GM06990 (cell line): Measurements from ENCODE around the gene MAP3K8.

Experiments
- DNase-seq: peaks from one replicate; pipeline ENCODE4 v3.0.0-alpha.2; 2011; ENCODE audit not compliant: insufficient read length; ENCODE audit errors: extremely low read depth
- H3K27me3 ChIP-seq: replicated peaks from 2 replicates; pipeline ENCODE4 v1.6.0; 2011; ENCODE audit warnings: low read length; ENCODE audit not compliant: control insufficient read depth, insufficient read depth
- H3K36me3 ChIP-seq: 2 replicates; pipeline ENCODE4 v1.5.1; 2011; ENCODE audit warnings: low read length; ENCODE audit not compliant: control insufficient read depth, insufficient read depth
- H3K4me3 ChIP-seq: replicated peaks from 2 replicates; pipeline ENCODE4 v1.5.1; 2011; ENCODE audit warnings: low read depth, mild to moderate bottlenecking, control low read depth, low read length
- CTCF ChIP-seq: IDR thresholded peaks from 2 replicates; pipeline ENCODE4 v1.5.1; 2011; ENCODE audit warnings: low read length, control low read depth, mild to moderate bottlenecking, inconsistent platforms; ENCODE audit not compliant: insufficient read depth, poor library complexity, severe bottlenecking

MAP3K8 gene

GRCh38 chr10:30436671-30437030 lies 2.7 kb downstream of the MAP3K8 start:
- DNase-seq, result no peak
- Histone ChIP-seq H3K4me3 (peak overlapping the region; percentile 90), H3K27me3 (no peaks in the 10 kb centered on the region), H3K36me3 (peaks cover 12% of the 10 kb centered on the region)
- TF ChIP-seq CTCF, result no peak

- TF ChIP-seq CTCF, result no peak
- DNase-seq, result no peak
Observed at GRCh38 chr10:30437031-30437841, 3.3 kb downstream of the MAP3K8 start.

GRCh38 chr10:30438021-30438850 lies 4.3 kb downstream of the MAP3K8 start:
- no peak for TF ChIP-seq CTCF
- H3K36me3 ChIP-seq, result peaks cover 17% of the 10 kb centered on the region
- peak overlapping the region; percentile 90 for H3K4me3 ChIP-seq
- DNase-seq, result no peak
- no peaks in the 10 kb centered on the region for H3K27me3 ChIP-seq

More at GRCh38 chr10:30437031-30437841, 3.3 kb downstream of the MAP3K8 start:
- Histone ChIP-seq H3K4me3 (peak overlapping the region; percentile 90), H3K36me3 (peaks cover 16% of the 10 kb centered on the region), H3K27me3 (no peaks in the 10 kb centered on the region)

- TF ChIP-seq CTCF, result no peak
- peaks cover 22% of the 10 kb centered on the region for H3K36me3 ChIP-seq
- no peak for DNase-seq
Observed at GRCh38 chr10:30439931-30440330, 5.9 kb downstream of the MAP3K8 start.

GRCh38 chr10:30442019-30442606 lies 8.1 kb downstream of the MAP3K8 start:
- TF ChIP-seq CTCF, result no peak
- no peak for DNase-seq
- Histone ChIP-seq H3K27me3 (no peaks in the 10 kb centered on the region), H3K4me3 (no peak overlapping the region), H3K36me3 (peaks cover 24% of the 10 kb centered on the region)

More at GRCh38 chr10:30439931-30440330, 5.9 kb downstream of the MAP3K8 start:
- Histone ChIP-seq H3K4me3 (no peak overlapping the region), H3K27me3 (no peaks in the 10 kb centered on the region)
